ENCODE data around the gene TNFRSF19. TPM values are rescaled to one million over a fixed set of nuclear protein-coding genes. Genes with fewer than 3 reads are reported as not detected.

The TNFRSF19 gene
- total and polyA plus RNA-seq, 2 experiments from 2014 or later = 19.8 to 25.3 TPM

DNA sequence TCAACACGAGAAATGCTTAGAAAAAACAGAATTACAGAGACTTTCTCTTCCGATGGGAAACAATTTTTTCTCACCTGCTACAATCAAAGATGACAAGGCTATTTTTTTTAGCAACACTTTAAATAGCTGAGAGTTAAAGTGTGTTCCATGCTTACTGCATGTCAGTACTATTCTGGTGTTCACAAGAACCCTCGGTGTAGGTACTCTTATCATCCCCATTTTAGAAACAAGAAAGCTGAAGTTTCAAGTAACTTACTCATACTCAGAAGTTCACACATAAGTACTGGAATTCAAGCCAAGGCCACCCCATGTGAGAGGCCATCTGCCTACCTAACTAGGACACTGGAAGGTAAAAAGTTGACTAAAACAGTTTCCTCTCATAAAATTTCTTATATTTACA is 9.0 kb upstream of the TNFRSF19 start:
- H4K20me1 ChIP-seq (ENCODE audit: insufficient read depth, poor library complexity, severe bottlenecking) = no peaks in the 10 kb centered on the region
- no peak overlapping the region for H3K27ac ChIP-seq
- no peaks in the 10 kb centered on the region for H3K9me3 ChIP-seq (ENCODE audit: low read depth)
- H3K79me2 ChIP-seq = no peaks in the 10 kb centered on the region
- no peaks in the 10 kb centered on the region for H3K27me3 ChIP-seq
- H2AFZ ChIP-seq = no peak overlapping the region
- no peaks in the 10 kb centered on the region for H3K9me2 ChIP-seq (replicated peaks; ENCODE audit: insufficient read depth)
- no peak for TF ChIP-seq EZH2phosphoT487 (IDR thresholded peaks at IDR 0.05; ENCODE audit: low read depth, severe bottlenecking, unreplicated experiment)
- TF ChIP-seq, protein P1, sequence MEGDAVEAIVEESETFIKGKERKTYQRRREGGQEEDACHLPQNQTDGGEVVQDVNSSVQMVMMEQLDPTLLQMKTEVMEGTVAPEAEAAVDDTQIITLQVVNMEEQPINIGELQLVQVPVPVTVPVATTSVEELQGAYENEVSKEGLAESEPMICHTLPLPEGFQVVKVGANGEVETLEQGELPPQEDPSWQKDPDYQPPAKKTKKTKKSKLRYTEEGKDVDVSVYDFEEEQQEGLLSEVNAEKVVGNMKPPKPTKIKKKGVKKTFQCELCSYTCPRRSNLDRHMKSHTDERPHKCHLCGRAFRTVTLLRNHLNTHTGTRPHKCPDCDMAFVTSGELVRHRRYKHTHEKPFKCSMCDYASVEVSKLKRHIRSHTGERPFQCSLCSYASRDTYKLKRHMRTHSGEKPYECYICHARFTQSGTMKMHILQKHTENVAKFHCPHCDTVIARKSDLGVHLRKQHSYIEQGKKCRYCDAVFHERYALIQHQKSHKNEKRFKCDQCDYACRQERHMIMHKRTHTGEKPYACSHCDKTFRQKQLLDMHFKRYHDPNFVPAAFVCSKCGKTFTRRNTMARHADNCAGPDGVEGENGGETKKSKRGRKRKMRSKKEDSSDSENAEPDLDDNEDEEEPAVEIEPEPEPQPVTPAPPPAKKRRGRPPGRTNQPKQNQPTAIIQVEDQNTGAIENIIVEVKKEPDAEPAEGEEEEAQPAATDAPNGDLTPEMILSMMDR (IDR thresholded peaks at IDR 0.05; ENCODE audit: poor library complexity) = no peak
- TF ChIP-seq EZH2 (IDR thresholded peaks at IDR 0.05; ENCODE audit: borderline replicate concordance) = no peak
- no peak overlapping the region for H3K4me2 ChIP-seq
- WGBS (ENCODE audit: low lambda C conversion rate, missing lambda C conversion rate) = 87% methylated on average over 3 of the region's 3 CpGs
- H3K4me1 ChIP-seq (ENCODE audit: insufficient read depth) = no peaks in the 10 kb centered on the region
- no peak for DNase-seq (ENCODE audit: low spot score)
- H3K4me3 ChIP-seq = no peak overlapping the region
- H3K36me3 ChIP-seq (replicated peaks; ENCODE audit: insufficient read depth, low read depth) = no peaks in the 10 kb centered on the region

DNA sequence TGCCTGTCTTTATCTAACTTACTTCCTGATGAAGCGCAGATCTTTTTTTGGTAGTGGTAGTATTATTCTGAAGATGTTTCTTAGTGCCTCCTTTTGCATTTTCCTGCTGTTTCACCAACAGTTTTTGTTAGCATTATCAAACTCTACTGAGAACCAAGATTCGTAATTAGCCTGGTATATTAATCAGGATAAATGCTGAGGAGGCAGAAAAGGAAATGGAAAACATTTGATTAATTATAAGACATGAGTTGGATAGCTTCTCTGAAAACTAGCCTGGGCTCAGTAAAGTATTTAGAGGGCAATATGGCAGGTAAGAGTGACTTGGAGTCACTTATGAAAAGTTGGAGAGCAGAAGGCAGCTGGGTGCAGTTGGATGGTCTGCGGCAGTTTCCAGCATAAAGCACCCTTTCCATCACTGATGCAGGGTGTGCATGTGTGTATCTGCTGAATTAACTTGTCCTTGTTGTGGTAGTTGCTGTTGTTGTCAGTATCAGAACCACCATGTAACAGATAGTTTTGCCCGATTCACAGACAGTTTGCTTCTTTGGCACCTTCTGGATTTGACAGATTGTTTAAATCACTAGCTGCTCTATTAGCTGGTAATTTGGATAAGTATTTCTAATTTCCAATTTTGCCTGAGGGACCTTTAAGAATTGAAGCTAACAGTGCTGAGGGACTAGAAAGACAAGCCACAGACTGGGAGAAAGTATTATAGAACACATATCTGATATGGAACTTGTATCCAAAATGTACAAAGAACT is 6.9 kb upstream of the TNFRSF19 start:
- no peaks in the 10 kb centered on the region for H3K4me1 ChIP-seq (ENCODE audit: insufficient read depth)
- no peaks in the 10 kb centered on the region for H3K36me3 ChIP-seq (replicated peaks; ENCODE audit: insufficient read depth, low read depth)
- no peak overlapping the region for H3K4me2 ChIP-seq
- no peak overlapping the region for H3K4me3 ChIP-seq
- H3K9me3 ChIP-seq (ENCODE audit: low read depth) = no peaks in the 10 kb centered on the region
- no peak overlapping the region for H3K27ac ChIP-seq
- no peaks in the 10 kb centered on the region for H3K9me2 ChIP-seq (replicated peaks; ENCODE audit: insufficient read depth)
- no peaks in the 10 kb centered on the region for H3K79me2 ChIP-seq
- WGBS (ENCODE audit: low lambda C conversion rate, missing lambda C conversion rate) = 91% methylated on average over 4 of the region's 4 CpGs
- no peak for DNase-seq (ENCODE audit: low spot score)
- H2AFZ ChIP-seq = no peak overlapping the region
- TF ChIP-seq, protein P1 (IDR thresholded peaks at IDR 0.05; ENCODE audit: poor library complexity) = no peak
- TF ChIP-seq EZH2phosphoT487 (IDR thresholded peaks at IDR 0.05; ENCODE audit: low read depth, severe bottlenecking, unreplicated experiment) (no peak), EZH2 (IDR thresholded peaks at IDR 0.05; ENCODE audit: borderline replicate concordance) (no peak)
- H3K27me3 ChIP-seq = no peaks in the 10 kb centered on the region
- no peaks in the 10 kb centered on the region for H4K20me1 ChIP-seq (ENCODE audit: insufficient read depth, poor library complexity, severe bottlenecking)

DNA sequence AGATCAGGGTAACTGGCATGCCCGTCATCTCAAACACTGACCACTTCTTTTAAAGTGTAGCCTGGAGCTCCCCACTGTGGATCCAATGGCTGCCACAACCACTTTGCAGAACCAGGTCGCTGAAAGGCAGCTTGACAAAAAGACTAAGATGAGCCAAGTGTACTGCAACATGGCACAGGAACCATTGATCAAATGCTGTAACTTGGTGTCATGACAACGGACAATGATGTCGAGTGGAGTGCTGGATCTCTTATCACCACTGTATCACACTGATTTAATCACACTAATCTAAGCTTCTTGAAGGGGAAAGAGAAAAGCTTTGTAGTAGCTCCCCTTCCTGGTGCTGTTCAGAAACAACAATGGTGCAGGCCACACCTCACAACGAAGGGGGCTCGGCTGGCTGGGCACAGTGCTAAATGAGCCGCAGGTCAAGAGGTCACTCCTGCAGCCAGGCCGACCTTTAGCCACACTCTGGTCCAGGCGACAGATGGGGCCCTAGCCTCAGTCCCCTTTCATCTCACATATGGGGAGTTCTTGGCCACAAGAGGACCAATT is 2.2 kb upstream of the TNFRSF19 start:
- Histone ChIP-seq H3K4me1 (ENCODE audit: insufficient read depth) (peaks cover 3% of the 10 kb centered on the region), H2AFZ (no peak overlapping the region), H3K4me2 (no peak overlapping the region), H3K9me2 (replicated peaks; ENCODE audit: insufficient read depth) (no peaks in the 10 kb centered on the region), H3K9me3 (ENCODE audit: low read depth) (no peaks in the 10 kb centered on the region), H3K4me3 (no peak overlapping the region), H3K27me3 (no peaks in the 10 kb centered on the region), H3K79me2 (peaks cover 3% of the 10 kb centered on the region), H3K27ac (no peak overlapping the region), H3K36me3 (replicated peaks; ENCODE audit: insufficient read depth, low read depth) (no peaks in the 10 kb centered on the region), H4K20me1 (ENCODE audit: insufficient read depth, poor library complexity, severe bottlenecking) (no peaks in the 10 kb centered on the region)
- TF ChIP-seq, protein P1 (IDR thresholded peaks at IDR 0.05; ENCODE audit: poor library complexity) = no peak
- no peak for TF ChIP-seq EZH2phosphoT487 (IDR thresholded peaks at IDR 0.05; ENCODE audit: low read depth, severe bottlenecking, unreplicated experiment)
- TF ChIP-seq EZH2 (IDR thresholded peaks at IDR 0.05; ENCODE audit: borderline replicate concordance) = no peak
- WGBS (ENCODE audit: low lambda C conversion rate, missing lambda C conversion rate) = 50% methylated on average over 9 of the region's 9 CpGs
- no peak for DNase-seq (ENCODE audit: low spot score)
